GM21529 (cell line): ENCODE data around the gene SPATA16.

Experiments
- ATAC-seq: cut with Tn5 transposase; IDR thresholded peaks from one replicate; pipeline ENCODE4 v1.9.1; 2021; ENCODE audit not compliant: unreplicated experiment

The SPATA16 gene

DNA sequence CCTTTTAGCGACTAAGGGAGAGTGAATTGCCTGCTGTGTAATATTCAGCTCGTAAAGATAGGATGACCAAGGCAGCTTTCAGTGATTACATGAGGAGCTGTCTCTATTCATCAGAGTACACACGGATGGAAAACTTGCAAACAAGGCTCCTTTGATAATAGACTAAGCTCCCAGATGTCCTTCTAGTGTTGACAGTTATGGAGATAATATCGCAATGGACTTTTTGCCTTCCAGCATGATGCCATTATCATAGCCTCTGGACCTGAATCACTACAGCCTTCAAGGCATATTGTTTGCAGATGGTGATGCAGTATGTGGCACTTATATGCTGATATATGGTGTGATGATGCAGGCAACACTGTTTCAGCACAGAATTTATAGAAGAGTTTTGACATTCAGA, 296.6 kb downstream of the SPATA16 start:
- ATAC-seq, result no peak

GRCh38 chr3:172840913-172841312, 300.1 kb downstream of the SPATA16 start:
- no peak for ATAC-seq

GRCh38 chr3:172840463-172840862, 300.6 kb downstream of the SPATA16 start:
- no peak for ATAC-seq

- ATAC-seq, result no peak
Measured at GRCh38 chr3:172839679-172840078, 301.4 kb downstream of the SPATA16 start.
